Erythroblast (primary cell): ENCODE measurements around the gene CAMK2A.

Source experiments
- GATA1 ChIP-seq: IDR thresholded peaks from 2 replicates; pipeline ENCODE4 v1.6.1; 2011; ENCODE audit warnings: low read depth, mild to moderate bottlenecking, control low read depth, low read length, moderate library complexity
- POLR2A ChIP-seq: IDR thresholded peaks from 2 replicates; pipeline ENCODE4 v1.6.1; 2011; ENCODE audit warnings: mild to moderate bottlenecking, low read length

GRCh38 chr5:150294551-150295071 lies 5.0 kb upstream of the CAMK2A start:
- TF ChIP-seq POLR2A (no peak), GATA1 (no peak)
